Epithelial cell of umbilical artery (primary cell): ENCODE results near the gene RNF152. TPM values are rescaled to one million over a fixed set of nuclear protein-coding genes. Genes with fewer than 3 reads are reported as not detected.

ENCODE experiments used
- total RNA-seq: library from RNA; depleted of rRNA; stranded (reverse); fragments of >200 nt; gene quantifications from 2 replicates; pipeline ENCODE4 v1.2.3, GENCODE V29; 2014

RNF152 gene, protein sequence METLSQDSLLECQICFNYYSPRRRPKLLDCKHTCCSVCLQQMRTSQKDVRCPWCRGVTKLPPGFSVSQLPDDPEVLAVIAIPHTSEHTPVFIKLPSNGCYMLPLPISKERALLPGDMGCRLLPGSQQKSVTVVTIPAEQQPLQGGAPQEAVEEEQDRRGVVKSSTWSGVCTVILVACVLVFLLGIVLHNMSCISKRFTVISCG
- total RNA-seq: 13.2 and 18.8 TPM in 2 replicates

GRCh38 chr18:61892683-61893308, at the start of gene RNF152:
TSS of gene RNF152 (minus strand) at chr18:61893007. CDS start at chr18:61816463, 76,544 bp downstream.

